Ovary (tissue), 9 donors: Measurements from ENCODE around the gene TECR. TPM values are rescaled to one million over a fixed set of nuclear protein-coding genes. Genes with fewer than 3 reads are reported as not detected.
A peak's percentile ranks its signal among the peaks of the same experiment; 100 is the strongest.

Source experiments
- DNase-seq, 5 donors: peaks; one replicate each; pipeline ENCODE4 v3.0.0-alpha.2; 2019 to 2020
- H3K27ac ChIP-seq, 2 donors: fragments of 200-600 bp; one replicate each; pipeline versions ENCODE4 v1.5.1 to v1.8.0; 2019 to 2022
- H3K27me3 ChIP-seq: fragments of 200-600 bp; one replicate; pipeline ENCODE4 v1.8.0; 2022
- H3K36me3 ChIP-seq: fragments of 200-600 bp; sonication (generic); one replicate; pipeline ENCODE4 v1.5.1; 2019
- H3K4me1 ChIP-seq: one replicate; pipeline ENCODE4 v1.8.1; 2013; ENCODE audit warnings: mild to moderate bottlenecking, moderate library complexity; ENCODE audit not compliant: insufficient read depth
- H3K4me3 ChIP-seq: fragments of 200-600 bp; sonication (generic); one replicate; pipeline ENCODE4 v1.5.1; 2017
- H3K9me3 ChIP-seq, 2 donors: fragments of 200-600 bp in 1 of 2; sonication (generic) in 1 of 2; one replicate each; pipeline versions ENCODE4 v1.5.1 to v1.8.1; 2013 to 2019; ENCODE audit warnings: mild to moderate bottlenecking in 1 of 2, moderate library complexity in 1 of 2
- EP300 ChIP-seq: sonication (generic); formaldehyde crosslinking; IDR thresholded peaks from one replicate; pipeline ENCODE4 v1.6.1; 2017; ENCODE audit warnings: antibody characterized with exemption
- POLR2A ChIP-seq: fragments of 450-650 bp; IDR thresholded peaks from one replicate; pipeline ENCODE4 v1.6.1; 2017; ENCODE audit warnings: antibody characterized with exemption, mild to moderate bottlenecking, moderate library complexity
- WGBS, 3 donors: extraction: QIAGEN DNeasy Blood & Tissue Kit in 1 of 3; methylation state at CpG; one replicate each; pipeline versions ENCODE4 v1.1.5 to v1.1.7; 2013 to 2017; 5-methylcytosine and 5-hydroxymethylcytosine counted together
- intact Hi-C, 4 donors: fragments of 100-400 bp; cut with DNase I; formaldehyde crosslinking; loops; one replicate each; pipeline versions ENCODE4 v1.11.0 to v1.15.1; 2022 to 2023
- polyA plus RNA-seq, 2 donors: library from polyadenylated mRNA; stranded (reverse); fragments of 200-250 nt in 1 of 2; fragments of 350-450 nt in 1 of 2; fragmentation: Illumina TruSeq in 1 of 2; extraction: RNeasy Lipid Tissue Mini Kit (QIAGEN cat#74804) in 1 of 2; gene quantifications; one replicate each; pipeline ENCODE4 v1.2.3, GENCODE V29; 2013 to 2014
- total RNA-seq, 7 donors: library from RNA; depleted of rRNA in 2 of 7; stranded (reverse); fragments of >200 nt in 2 of 7; fragmentation: NEBNext Ultra II Directional in 3 of 7; extraction: Animal tissue kit (Norgen Biotek cat#: 25700) in 3 of 7; gene quantifications; one replicate each; pipeline versions ENCODE4 v1.1.0 to v1.2.4, GENCODE V29; 2016 to 2023
- TF ChIP-seq, protein P1 (sequence below), 3 donors: fragments of 450-650 bp in 2 of 3; fragments of 200-600 bp in 1 of 3; IDR thresholded peaks; one replicate each; pipeline versions ENCODE4 v1.5.1 to v1.8.0; 2016 to 2022; ENCODE audit warnings: antibody characterized with exemption in 3 of 3, mild to moderate bottlenecking in 1 of 3
- donor health status: DM: no; HTN: no; CAD: no; lungs with moderate emphysema.
- donor health status: DM: no; HTN: no; CAD: no.
- donor health status: Bipolar disorder and iron deficiency.
- donor health status: DM: yes; HTN: yes; CAD: no.
- donor health status: DM: no; HTN: no; CAD: no.
- donor health status: DM: yes; HTN: yes; CAD: no.

The TECR gene
- total and polyA plus RNA-seq, 9 donors = 22.3 to 115 (median 92.4) TPM

DNA sequence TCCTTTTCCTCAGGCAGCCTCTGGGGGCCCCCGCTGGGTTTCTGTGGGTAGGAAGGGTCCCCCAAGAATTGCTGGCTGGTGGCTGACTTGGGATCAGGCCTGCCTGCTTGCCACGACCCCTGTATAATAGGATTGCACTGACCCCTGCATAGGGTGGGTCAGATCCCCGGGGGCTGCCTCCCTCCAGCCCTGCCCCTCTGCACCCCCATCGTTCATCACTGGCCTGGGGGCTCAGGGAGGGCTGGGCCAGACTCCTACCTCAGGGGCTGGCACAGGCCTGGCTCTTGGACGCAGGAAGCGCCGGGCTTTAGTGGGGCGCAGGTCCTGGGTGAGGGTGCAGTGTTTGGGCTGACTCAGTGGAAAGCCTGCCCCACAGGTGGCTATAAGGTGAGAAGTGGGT is 31.9 kb downstream of the TECR start:
- intact Hi-C loops = no loop called here
- Histone ChIP-seq H3K27me3 (no peaks in the 10 kb centered on the region), H3K27ac (peak overlapping the region in 1 of 2 donors; percentile 11), H3K4me1 (peaks cover 4% of the 10 kb centered on the region), H3K4me3 (no peak overlapping the region), H3K36me3 (no peaks in the 10 kb centered on the region), H3K9me3 (no peaks in the 10 kb centered on the region)
- TF ChIP-seq EP300 (no peak), POLR2A (no peak)
- TF ChIP-seq, protein P1, sequence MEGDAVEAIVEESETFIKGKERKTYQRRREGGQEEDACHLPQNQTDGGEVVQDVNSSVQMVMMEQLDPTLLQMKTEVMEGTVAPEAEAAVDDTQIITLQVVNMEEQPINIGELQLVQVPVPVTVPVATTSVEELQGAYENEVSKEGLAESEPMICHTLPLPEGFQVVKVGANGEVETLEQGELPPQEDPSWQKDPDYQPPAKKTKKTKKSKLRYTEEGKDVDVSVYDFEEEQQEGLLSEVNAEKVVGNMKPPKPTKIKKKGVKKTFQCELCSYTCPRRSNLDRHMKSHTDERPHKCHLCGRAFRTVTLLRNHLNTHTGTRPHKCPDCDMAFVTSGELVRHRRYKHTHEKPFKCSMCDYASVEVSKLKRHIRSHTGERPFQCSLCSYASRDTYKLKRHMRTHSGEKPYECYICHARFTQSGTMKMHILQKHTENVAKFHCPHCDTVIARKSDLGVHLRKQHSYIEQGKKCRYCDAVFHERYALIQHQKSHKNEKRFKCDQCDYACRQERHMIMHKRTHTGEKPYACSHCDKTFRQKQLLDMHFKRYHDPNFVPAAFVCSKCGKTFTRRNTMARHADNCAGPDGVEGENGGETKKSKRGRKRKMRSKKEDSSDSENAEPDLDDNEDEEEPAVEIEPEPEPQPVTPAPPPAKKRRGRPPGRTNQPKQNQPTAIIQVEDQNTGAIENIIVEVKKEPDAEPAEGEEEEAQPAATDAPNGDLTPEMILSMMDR (IDR thresholded peaks at IDR 0.05) = no peak
- no peak for DNase-seq
- 70 to 78% (median 76%) methylated on average over 6 to 8 of the region's 8 CpGs for WGBS, 3 donors

DNA sequence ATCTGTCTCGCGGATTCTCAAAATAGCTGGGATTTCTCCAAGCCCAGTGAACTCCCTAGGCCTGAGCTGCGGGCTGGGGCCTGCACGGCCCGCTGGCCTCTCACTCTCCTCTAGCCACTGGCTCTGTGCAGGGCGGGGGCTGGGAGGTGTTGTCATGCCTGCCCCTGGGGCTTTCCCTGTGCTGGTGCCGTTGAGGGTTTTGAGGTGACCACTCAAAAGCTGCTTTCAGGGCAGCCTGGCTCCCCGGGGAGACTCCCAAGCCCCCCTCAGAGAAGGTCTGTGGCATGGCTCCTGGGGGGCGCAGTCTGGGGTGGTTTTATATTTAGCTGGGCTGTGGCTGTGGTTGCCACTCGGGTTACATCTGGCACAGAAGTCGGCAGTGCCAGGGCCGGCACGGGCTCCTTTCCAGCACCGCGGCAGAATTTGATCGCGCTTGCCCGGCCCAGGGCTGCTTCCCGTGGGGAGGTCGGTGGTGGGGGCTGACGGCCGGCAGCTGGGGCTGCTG is 32.5 kb downstream of the TECR start:
- WGBS, 3 donors = 59 to 63% (median 59%) methylated on average over 14 to 22 of the region's 22 CpGs
- DNase-seq = peak in 1 of 5 donors; percentile 44
- no peaks in the 10 kb centered on the region for H3K4me1 ChIP-seq
- H3K9me3 ChIP-seq = no peaks in the 10 kb centered on the region
- peak overlapping the region in 1 of 2 donors; percentile 20 for H3K27ac ChIP-seq
- no peaks in the 10 kb centered on the region for H3K27me3 ChIP-seq
- intact Hi-C loops = no loop called here
- H3K4me3 ChIP-seq = no peak overlapping the region
- H3K36me3 ChIP-seq = no peaks in the 10 kb centered on the region
- TF ChIP-seq EP300 = no peak
- TF ChIP-seq, protein P1 (IDR thresholded peaks at IDR 0.05) = no peak
- TF ChIP-seq POLR2A = no peak

DNA sequence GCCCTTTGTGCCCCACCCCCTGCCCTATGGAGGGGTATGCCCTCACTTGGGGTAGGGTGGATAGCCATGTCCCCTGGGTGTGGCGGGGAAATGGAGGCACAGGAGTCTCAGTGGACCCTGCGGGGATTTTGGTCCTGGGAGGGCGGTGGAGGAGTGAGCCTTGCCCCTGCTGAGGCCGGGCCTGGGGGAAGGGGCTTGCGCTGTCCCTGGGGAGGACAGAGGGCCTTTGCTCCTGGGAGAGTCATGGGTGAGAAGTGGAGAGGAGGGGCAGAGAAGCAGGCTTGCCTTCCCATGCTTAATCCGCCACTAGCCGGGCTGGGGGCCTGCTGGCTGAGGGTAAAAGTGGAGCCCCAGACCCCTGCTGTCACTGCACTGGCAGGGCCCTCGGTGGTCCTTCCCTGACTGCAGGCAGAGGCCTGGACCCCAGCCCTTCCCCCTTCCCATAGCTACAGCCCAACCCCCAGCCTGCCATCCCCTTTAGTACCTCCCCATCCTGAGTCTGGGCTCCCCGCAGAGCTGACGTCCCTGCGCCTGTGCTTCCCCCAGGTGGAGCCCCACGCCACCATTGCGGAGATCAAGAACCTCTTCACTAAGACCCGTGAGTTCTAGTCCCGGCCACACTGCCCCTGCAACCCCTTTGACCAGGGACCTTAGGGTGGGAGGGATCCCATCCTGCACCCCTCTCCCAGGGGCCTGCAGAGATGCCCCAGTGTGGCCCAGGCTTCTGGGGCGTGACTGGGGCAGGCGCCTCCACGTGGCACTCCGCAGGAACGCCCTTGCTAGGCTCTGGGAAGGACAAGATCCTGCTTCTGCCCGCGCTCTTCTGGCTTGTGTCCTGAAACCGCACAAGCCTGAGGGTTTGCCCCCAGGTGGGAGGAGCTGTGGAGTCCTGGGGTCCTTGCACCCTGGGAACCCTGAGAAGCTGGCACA is 33.5 kb downstream of the TECR start:
- Histone ChIP-seq H3K4me1 (no peaks in the 10 kb centered on the region), H3K36me3 (no peaks in the 10 kb centered on the region), H3K27ac (peak overlapping the region in 1 of 2 donors; percentile 20), H3K9me3 (no peaks in the 10 kb centered on the region), H3K4me3 (no peak overlapping the region), H3K27me3 (no peaks in the 10 kb centered on the region)
- no peak for TF ChIP-seq EP300
- TF ChIP-seq, protein P1 (IDR thresholded peaks at IDR 0.05) = no peak
- no peak for TF ChIP-seq POLR2A
- 86 to 93% (median 87%) methylated on average over 23 of the region's 23 CpGs for WGBS, 3 donors
- intact Hi-C loops = no loop called here
- no peak for DNase-seq

DNA sequence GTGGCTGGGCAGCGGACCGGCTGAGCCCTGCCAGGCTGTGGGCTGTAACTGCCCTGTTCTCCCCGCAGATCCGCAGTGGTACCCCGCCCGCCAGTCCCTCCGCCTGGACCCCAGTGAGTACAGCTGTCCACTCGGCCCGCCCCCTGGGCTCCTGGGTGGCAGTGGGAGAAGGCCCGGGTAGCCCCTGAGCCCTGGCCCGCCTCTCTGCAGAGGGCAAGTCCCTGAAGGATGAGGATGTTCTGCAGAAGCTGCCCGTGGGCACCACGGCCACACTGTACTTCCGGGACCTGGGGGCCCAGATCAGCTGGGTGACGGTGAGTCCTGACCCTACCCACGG is 34.2 kb downstream of the TECR start:
- intact Hi-C loops = no loop called here
- no peak for TF ChIP-seq EP300
- TF ChIP-seq, protein P1 (IDR thresholded peaks at IDR 0.05) = no peak
- TF ChIP-seq POLR2A = no peak
- DNase-seq = no peak
- 88 to 95% (median 91%) methylated on average over 6 to 16 of the region's 16 CpGs for WGBS, 3 donors
- Histone ChIP-seq H3K9me3 (no peaks in the 10 kb centered on the region), H3K27ac (no peak overlapping the region), H3K4me1 (no peaks in the 10 kb centered on the region), H3K4me3 (no peak overlapping the region), H3K36me3 (no peaks in the 10 kb centered on the region), H3K27me3 (no peaks in the 10 kb centered on the region)
